Mesenteric fat pad (tissue), 1 donor: ENCODE data around the gene CAPNS1. TPM values are rescaled to one million over a fixed set of nuclear protein-coding genes. Genes with fewer than 3 reads are reported as not detected.

Experiments
- DNase-seq: peaks from one replicate; pipeline ENCODE4 v3.0.0-alpha.2; 2020; ENCODE audit warnings: low spot score
- long read RNA-seq: library from polyadenylated mRNA; unstranded; transcript quantifications from one replicate; pipeline ENCODE4 v2.0.0, GENCODE V29; 2020
- total RNA-seq: library from RNA; stranded (reverse); fragmentation: NEBNext Ultra II Directional; extraction: Animal tissue kit (Norgen Biotek cat#: 25700); gene quantifications from one replicate; pipeline ENCODE4 v1.2.1, GENCODE V29; 2021
- donor health status: DM: yes; HTN: yes; CAD: no.

Gene CAPNS1
- total RNA-seq = 647 TPM
- long read RNA-seq, partial matches to known transcripts = 15 of 17 reads
- long read RNA-seq, other reads (novel, unspliced or antisense) = 2 of 17 reads

DNA sequence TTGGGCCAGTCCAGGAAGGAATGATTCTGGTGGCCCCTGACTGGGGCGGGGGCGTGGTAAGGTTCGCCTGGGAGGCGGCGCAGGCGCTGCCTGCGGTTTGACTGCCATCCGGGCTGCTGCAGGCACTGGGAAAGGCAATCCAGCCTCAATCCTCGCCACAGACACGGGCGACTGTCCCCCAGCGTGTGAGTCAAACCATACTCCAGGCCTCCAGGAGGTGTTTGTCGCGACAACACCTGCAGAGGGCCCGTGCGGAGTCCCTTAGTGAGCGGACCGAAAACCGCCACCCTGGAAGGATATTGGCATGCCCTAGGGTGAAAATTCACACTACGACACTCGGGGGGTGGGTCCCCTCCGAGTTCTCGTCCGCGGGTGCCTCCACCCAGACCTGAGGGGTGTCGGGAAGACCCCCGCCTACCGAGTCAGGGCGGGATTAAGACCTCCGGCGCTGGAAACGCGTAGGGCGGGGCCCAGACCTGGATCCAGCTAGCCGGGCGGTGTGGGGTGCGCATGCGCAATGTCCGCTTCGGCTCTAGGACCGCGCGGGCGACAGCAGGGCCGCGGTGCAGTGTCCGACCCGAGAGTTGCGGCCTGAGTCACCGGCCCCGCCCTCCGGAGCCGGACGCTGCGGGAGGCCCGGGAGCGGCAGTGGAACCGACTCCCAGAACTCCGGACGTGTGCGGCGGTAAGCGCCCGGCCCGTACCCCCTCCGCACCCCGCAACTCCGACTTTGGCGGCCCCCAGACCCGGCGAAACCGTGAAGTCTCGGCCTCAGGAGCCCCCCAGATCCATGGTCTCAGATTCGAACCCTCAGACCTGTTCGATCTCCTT lies at the start of gene CAPNS1:
Gene CAPNS1 (plus strand): TSS at position 594 of the 831 bp plus-strand sequence. CDS start 946 bp downstream, outside the sequence.
- peak; percentile 100 for DNase-seq

GRCh38 chr19:36090910-36091695 lies 48.8 kb upstream of the CAPNS1 start:
- no peak for DNase-seq

- no peak for DNase-seq
Measured at GRCh38 chr19:36092566-36092965, 47.3 kb upstream of the CAPNS1 start.

GRCh38 chr19:36093146-36093662 lies 46.7 kb upstream of the CAPNS1 start:
- DNase-seq = no peak

- no peak for DNase-seq
Measured at GRCh38 chr19:36093687-36094086, 46.2 kb upstream of the CAPNS1 start.

DNA sequence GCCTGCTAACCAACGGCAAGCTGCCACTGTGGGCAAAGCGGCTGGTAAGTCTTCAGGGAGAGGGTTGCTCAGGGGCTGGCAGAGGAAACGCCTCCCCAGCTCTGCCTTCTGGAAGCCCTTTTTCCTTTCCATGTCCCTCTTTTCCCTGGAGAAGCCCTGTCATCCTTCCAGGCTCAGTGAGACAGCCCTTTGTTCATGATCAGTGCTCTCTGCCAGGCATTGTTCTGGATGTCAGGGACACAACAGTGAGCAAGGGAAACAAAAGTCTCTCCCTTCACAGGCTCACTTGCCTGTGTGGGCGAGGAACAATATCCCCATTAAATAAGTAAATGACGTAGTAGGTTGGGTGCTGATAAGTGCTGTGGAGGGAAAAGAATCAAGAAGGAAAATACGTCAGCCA lies 42.8 kb upstream of the CAPNS1 start:
- no peak for DNase-seq

DNA sequence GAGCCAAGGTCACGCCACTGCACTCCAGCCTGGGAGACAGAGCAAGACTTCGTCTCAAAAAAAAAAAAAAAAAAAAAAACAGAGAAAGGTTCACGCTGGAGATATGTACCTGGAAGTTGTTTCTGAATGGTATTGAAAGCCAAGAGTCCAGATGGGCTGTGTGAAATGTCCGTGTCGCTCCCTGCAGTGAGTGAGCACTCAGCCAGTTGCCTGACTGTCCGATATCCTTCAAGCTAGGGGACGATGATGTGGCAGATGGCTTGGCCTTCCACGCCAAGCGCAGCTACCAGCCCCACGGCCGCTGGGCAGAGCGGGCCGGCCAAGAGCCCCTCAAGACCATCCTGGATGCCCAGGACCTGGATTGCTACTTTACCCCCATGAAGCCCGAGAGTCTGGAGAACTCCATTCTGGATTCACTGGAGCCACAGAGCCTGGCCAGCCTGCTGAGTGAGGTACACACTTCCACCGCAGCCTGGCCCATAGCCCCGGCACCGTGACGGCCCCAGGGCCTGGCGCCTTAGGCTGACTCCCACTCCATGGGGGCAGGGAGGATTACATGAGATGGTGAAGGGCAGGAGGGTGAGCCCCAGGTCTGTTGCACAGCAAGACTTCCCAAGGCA lies 40.6 kb upstream of the CAPNS1 start:
- DNase-seq = no peak

DNA sequence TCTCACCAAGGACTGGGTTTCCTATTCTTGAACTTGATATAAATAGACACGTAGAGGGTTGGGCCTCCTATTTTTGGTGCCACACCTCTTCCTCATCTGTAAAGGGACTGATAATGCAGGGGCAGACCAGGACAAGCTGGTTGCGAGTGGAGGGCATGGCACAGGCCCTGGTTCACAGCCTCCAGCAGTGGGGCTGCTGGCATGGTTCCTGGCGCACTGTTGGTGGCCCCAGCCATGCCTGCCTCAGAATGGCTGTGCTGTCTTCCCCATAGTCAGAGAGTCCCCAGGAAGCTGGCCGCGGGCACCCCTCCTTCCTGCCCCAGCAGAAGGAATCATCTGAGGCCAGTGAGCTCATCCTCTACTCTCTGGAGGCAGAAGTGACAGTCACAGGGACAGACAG lies 39.4 kb upstream of the CAPNS1 start:
- DNase-seq = no peak

DNA sequence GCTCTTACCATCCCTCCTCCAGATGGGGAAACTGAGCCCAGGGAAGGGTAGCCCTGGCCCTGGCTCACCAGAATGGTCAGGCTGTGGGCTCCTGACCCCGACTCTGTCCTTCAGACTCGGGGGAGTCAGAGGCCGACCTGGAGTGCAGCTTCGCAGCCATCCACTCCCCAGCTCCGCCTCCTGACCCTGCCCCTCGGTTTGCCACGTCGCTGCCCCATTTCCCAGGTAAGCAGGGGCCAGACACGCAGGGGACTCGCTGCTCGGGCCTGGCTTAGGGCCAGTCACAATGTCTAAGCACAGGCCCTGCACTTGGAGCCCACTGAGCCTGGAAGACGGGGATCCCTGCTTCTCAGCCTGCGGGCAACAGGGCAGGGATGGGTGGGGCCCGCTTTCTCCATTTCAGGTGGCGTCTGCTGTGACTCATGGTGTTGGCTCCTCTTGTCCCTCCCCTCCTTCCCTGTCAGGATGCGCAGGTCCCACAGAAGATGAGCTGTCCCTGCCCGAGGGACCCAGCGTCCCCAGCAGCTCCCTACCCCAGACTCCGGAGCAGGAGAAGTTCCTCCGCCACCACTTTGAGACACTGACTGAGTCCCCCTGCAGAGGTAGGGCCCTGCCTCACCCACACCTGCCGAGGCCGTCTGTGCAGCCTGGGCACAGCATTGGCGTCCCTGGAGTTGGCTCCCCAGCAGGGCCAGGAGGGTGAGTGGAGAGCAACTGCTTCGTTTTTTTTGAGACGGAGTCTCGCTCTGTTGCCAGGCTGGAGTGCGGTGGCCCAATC lies 38.1 kb upstream of the CAPNS1 start:
- DNase-seq = no peak

- DNase-seq = no peak
Measured at GRCh38 chr19:36103040-36103626, 36.7 kb upstream of the CAPNS1 start.

DNA sequence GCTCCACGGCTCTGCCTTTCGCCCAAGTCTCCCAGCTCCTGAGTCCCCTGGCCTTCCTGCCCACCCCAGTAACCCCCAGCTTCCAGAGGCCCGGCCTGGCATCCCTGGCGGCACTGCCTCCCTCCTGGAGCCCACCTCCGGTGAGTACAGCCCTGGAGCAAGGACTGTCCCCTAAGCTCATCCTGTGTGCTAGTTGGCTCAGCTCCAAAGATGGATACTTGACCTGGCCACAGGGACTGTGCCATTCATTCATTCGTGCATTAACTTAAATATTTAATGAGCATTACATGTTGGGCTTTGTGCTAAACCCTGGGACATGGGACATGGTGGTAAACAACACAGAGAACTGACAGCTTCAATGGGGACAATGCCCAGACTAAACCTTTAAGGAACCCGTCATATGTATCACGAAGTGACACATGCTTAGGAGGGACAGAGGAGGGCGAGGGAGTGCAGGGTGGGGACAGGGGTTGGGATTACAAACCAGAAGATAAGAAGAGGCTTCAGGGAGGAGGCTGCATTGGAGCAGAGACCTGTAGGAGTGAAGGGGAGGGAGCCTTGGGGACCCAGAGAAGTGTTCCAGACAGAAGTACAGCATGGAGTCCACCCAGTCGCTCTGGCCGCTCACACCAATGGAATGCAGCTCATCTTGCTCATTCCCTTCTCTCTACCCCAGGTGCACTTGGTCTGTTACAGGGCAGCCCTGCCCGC lies 35.9 kb upstream of the CAPNS1 start:
- no peak for DNase-seq

GRCh38 chr19:36106441-36106840 lies 33.4 kb upstream of the CAPNS1 start:
- DNase-seq = no peak

GRCh38 chr19:36106991-36107390 lies 32.9 kb upstream of the CAPNS1 start:
- DNase-seq = no peak

DNA sequence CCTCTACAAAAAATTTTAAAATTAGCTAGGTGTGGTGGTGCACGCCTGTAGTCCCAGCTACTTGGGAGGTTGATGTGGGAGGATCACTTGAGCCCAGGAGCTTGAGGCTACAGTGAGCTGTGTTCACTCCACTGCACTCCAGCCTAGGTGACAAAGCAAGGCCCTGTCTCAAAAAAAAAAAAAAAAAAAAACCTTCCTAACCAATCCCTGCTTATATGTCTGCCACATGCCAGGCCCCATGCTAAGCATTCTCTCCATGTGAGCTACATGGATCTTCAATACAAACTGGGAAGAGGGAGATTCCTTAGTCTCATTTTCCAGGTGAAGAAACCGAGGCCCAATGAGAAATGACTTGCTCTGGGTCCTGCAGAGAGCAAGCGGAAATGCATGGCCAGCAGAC lies 31.2 kb upstream of the CAPNS1 start:
- no peak for DNase-seq

DNA sequence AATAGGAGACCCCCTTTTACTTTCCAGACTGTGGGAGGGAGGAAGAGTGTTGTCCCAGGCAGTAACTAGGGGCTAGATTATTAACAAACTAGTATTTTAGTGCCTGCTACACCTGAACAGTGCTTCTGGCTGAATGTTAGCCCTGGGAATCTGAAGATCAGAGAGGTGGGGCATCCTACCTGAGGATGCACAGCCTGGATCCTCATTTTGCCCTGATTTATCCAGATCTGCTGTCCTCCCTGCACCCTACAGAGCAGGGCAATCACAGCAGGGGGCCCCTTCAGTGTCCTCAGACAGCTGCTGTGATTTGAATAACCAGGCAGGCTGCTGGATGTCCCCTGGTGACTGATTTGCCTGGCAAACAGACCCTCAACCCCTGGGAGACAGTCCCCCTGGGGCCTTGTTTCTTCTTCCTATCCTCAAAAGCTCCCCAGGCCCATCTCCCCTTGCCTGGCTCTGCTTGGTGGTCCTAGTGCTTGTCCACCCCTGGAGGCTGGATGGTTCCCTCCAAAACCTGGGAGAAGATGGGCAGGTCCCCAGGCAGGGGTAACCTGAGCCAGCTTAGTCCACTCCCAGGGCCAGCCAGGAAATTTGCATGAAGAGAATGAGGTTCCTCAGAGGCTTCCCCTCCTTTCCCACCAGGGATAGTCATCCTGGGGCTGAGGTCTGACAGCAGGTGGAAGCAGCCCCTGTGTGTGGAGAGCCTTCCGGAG lies 29.2 kb upstream of the CAPNS1 start, which contains the start of gene OVOL3:
Gene OVOL3 (plus strand): TSS at position 657 of the 713 bp plus-strand sequence. CDS start 60 bp downstream, outside the sequence.
- no peak for DNase-seq

- no peak for DNase-seq
Measured at GRCh38 chr19:36111200-36111539, 28.7 kb upstream of the CAPNS1 start.

GRCh38 chr19:36112678-36113077 lies 27.2 kb upstream of the CAPNS1 start:
- DNase-seq = no peak

- no peak for DNase-seq
Measured at GRCh38 chr19:36113425-36113824, 26.4 kb upstream of the CAPNS1 start.
